NCI-H1417 (cell line): Measurements from ENCODE around the gene STRBP.
"Not testable (repeated sequence)": the region's sequence is repeated elsewhere in the genome, so short reads cannot be mapped to it uniquely, and the experiment has no call there.

Experiments
- DNase-seq, 3 experiments: peaks; one replicate each; lab custom pipeline; 2025; lab: John Stamatoyannopoulos, UW

STRBP gene

GRCh38 chr9:123191680-123192079, 76.7 kb downstream of the STRBP start:
- DNase-seq = no peak

- no peak for DNase-seq
Measured at GRCh38 chr9:123191260-123191659, 77.1 kb downstream of the STRBP start.

GRCh38 chr9:123187131-123187530, 81.3 kb downstream of the STRBP start:
- no peak for DNase-seq

DNA sequence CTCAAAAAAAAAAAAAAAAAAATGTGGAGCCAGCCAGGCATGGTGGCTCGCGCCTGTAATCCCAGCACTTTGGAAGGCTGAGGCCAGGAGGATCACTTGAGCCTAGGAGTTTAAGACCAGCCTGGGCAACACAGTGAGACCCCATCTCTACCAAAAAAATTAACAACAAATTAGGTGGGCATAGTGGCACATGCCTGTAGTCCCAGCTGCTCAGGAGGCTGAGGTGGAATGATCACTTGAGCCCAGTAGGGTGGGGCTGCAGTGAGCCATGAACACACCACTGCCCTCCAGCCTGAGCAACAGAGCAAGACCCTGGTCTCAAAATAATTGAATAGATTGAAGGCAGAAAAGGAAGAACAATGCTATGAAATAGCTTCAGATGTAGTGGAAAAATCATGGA, 82.4 kb downstream of the STRBP start:
- DNase-seq = not testable (repeated sequence)

- DNase-seq = peak in 2 of 3 experiments; percentile 9 to 43
Measured at GRCh38 chr9:123176949-123177348, 91.4 kb downstream of the STRBP start.

DNA sequence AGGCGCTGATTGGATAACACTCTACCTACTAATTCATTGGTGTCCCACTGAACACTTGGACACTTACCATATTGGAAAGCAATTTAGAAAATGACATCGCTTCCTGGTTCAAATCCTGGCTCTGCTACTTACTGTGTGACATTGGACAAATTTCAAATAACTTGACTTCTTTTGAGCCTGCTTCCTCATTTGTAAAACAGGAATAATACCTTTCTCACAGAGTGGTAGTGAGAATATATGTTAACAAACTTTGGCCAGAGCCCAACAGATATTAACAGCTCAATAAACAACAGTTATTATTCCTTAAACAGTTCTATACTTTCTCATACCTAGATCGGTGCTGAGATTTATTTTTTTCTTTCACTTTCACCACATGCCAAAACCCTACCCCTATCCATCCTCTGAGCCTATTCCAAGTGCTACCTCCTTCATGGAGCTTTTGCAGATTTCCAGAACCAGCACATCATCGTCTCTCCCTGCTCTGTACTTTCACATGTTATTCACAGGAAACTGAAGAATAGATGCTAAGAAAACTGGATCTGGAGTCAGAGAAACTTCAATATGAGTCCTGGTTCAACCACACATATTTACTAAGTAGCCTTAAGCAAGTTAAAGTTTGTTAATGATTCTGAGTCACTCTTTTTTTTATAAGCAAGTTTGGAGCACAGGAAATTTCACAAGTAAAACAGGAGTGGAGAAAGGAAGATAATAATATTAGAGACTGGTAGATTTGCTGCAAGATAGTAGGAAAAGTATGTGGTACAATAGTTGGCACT, 92.3 kb downstream of the STRBP start:
- no peak for DNase-seq

GRCh38 chr9:123174887-123175518, 93.4 kb downstream of the STRBP start:
- no peak for DNase-seq

DNA sequence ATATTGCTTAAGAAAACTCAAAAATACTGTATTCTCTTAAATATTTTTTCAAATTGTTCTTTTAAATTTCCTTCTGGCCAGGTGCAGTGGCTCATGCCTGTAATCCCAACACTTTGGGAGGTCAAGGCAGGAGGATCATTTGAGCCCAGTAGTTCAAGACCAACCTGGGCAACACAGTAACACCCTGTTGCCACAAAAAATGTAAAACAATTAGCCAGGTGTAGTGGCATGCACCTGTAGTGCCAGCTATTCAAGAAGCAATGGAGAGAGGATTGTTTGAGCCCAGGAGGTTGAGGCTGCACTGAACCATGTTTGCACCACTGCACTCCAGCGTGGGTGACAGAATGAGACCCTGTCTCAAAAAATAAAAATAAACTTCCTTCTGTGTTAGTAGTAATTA, 94.3 kb downstream of the STRBP start:
- DNase-seq = no peak

DNA sequence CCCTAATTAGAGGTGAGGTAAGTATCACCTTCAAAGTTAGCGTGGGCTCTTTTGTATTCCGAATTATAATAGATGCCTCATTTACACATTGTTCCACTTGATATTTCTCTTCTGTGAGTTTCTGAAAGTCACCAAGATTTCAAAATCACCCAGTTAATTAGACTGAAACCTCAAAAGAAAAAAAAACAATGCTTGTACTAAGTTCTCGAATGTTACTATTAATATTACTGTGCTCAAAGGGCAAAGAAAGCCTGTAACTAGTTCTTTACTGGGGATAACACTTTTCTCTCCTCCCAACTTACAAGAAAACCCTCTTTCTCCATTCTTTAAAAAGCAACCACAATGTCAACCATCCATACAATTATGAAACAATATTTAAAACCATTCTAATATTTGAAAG, 98.5 kb downstream of the STRBP start:
- no peak for DNase-seq

DNA sequence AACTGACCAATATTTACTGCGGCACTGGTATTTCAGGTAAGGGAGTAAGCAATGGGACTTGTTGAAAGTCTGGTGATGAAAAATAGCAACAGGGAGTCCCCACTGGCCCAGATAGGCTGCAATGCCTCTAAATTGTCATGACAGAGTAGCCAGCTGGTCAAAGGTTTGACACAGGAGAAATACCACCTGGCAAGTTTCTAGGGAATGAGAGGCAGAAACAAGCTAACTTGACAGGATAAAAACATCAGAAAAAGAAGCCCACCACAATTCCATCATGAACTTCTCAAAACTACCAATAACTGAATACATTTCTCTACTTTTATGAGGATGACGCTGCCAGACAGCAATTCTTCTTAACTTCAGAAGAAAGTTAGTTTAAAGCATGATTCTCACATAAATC, 99.8 kb downstream of the STRBP start:
- DNase-seq = peak in 1 of 3 experiments; percentile 26

DNA sequence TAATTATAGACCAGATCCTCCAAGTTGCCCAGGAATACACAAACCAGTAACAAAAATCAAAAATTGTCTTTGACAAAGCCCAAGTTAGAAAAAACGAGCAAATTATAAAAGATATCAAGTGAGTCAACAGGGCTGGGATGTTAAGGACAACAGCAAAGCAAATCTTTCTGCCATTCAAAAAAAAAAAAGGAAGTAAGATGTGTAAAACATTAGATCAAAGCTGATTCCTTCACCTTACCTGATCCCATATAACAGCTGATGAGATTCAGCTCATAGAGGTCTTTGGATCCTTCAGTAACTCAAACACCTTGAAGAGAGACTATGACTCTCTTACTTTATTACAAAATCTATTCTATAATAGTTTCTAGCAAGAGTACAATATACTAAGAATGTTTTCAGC, 100.9 kb downstream of the STRBP start:
- peak in 2 of 3 experiments; percentile 11 to 55 for DNase-seq

DNA sequence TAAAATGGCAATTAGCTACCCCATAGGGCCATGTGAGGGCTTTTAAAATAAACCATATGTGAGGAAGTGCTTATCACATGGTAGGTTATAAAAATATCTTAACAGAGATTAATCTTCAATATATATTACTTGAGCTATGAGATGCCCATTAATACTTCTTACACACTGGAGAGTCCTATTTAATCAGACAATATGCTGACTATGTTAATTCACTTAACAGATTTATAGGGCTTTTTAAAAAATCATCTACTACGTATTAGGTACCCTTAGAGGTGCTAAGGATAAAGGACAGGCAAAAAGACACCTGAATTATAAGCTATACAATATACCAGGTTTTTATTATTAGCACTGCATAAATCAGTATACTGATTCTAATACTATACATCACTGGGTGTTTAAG, 102.6 kb downstream of the STRBP start:
- no peak for DNase-seq

DNA sequence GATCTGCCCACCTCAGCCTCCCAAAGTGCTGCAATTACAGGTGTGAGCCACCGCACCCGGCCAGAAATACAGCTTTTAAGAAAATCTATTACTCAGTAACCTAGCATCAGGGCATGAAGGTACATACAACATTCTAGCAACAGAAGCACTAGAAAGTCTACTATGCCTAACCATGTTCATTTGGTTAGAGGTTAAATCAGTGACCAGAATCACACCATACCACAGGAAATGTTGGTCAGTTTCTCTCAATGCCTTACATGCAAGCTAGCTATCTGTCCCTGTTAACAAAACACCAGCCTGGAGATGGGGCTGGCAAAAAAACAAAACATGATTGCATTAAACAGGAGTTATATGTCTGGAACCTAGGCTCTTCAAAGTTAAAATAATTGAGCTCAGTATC, 104.1 kb downstream of the STRBP start:
- no peak for DNase-seq

GRCh38 chr9:123162791-123163345, 105.5 kb downstream of the STRBP start:
- DNase-seq = no peak

- no peak for DNase-seq
Measured at GRCh38 chr9:123162360-123162759, 106.0 kb downstream of the STRBP start.

GRCh38 chr9:123157221-123157620, 111.2 kb downstream of the STRBP start:
- no peak for DNase-seq

DNA sequence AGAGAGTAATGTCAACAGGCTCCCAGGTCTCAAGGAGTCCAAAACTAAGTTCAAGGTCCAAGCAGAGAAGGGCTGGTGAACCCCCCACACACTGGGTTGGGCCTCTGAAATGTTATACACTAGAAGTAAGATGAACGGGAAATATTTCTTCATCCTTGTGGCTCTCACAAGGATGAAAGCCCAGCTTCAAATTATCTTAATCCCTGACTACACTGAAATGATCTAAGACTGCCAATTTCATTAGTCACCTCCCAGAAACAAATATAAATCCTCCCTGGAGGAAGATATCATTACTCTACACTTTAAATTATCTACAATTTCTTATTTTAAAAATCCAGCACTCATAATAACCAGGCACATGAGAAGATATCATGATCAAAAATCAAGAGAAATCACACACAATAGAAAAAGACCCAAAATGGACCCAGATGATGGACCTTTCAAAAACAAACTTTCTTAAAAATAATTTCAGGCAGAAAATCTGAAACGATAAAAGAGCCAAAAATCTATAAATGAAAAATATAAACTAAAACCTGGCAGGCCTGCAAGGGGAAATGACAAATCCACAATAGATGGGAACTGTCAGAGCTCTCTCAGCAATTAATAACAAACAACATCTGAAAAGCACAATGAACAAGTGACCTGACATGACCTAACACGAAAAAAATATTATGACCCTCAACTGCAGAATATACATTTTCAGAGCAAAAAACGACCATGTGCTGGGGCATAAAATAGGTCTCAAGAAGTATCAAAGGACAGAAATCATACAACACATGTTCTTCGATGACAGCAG, 117.5 kb downstream of the STRBP start:
- DNase-seq = no peak

- DNase-seq = peak in 1 of 3 experiments; percentile 17
Measured at GRCh38 chr9:123149067-123149466, 119.3 kb downstream of the STRBP start.

- DNase-seq = peak in 1 of 3 experiments; percentile 19
Measured at GRCh38 chr9:123138163-123138562, 130.2 kb downstream of the STRBP start.

DNA sequence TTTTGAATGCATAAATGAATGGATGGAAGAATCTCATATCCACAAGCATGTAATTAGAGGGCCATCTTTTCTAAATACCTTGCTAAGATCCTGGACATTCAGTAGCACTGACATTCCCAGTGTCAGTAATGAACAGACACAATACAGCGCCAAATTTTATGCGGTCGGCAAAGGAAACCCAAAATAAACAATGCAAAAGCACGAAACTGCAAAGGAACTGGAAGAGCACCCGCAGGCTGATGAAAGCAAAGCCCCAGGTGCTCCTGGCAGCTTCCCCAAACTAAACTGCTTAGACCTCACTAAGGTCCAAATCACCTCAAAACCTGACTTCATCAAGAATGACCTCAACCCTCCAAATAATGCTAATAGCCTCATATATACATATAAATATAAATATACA, 133.0 kb downstream of the STRBP start:
- DNase-seq = no peak

DNA sequence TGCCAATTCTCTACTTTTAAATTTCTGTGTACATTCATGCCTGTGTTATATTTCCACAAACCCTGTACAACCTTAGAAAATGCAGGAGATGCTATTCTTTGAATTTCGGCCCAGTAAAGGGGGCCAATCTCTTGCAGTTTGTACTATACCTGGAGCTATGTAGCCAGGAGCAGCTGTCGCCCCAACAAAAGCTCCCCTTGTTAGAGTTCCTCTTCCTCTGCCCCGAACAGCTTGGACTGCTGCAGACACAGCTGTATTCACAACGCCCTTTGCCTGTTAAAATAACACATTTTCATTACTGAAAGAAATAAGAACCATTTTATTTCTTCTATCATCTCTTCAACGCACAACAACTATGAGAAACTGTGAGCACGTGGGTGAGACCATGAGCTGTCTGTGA, 135.7 kb downstream of the STRBP start:
- DNase-seq = no peak

GRCh38 chr9:123131993-123132392, 136.4 kb downstream of the STRBP start:
- no peak for DNase-seq

DNA sequence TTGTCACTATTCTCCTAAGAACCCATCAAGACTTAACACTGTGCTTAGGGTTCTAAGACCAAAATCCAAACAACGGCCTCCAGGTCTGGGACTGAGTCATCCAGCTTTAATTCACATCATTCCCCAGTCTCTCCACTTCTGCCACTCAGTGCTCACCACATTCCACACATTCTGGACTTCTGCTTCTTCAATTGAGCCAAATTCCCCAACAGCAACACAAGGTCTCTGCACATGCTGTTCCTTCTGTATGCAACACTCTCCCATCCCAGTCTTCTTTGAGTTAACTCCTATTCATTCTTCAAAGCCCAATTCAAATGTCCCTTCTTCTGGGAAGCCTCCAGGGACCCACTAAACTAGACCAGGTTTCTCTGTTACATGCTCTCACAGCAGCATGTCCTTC, 137.1 kb downstream of the STRBP start:
- DNase-seq = no peak
